ENCODE measurements around the gene HDHD5.

Gene HDHD5

GRCh38 chr22:17106785-17107546 lies 52.1 kb downstream of the HDHD5 start:
- no peak for DNase-seq (ENCODE audit: insufficient read length, low spot score)
- FAIRE-seq = no peak

- DNase-seq (ENCODE audit: insufficient read length, low spot score) (no peak), FAIRE-seq (no peak)
These were observed 52.8 kb downstream of the HDHD5 start for GRCh38 chr22:17106161-17106784.

DNA sequence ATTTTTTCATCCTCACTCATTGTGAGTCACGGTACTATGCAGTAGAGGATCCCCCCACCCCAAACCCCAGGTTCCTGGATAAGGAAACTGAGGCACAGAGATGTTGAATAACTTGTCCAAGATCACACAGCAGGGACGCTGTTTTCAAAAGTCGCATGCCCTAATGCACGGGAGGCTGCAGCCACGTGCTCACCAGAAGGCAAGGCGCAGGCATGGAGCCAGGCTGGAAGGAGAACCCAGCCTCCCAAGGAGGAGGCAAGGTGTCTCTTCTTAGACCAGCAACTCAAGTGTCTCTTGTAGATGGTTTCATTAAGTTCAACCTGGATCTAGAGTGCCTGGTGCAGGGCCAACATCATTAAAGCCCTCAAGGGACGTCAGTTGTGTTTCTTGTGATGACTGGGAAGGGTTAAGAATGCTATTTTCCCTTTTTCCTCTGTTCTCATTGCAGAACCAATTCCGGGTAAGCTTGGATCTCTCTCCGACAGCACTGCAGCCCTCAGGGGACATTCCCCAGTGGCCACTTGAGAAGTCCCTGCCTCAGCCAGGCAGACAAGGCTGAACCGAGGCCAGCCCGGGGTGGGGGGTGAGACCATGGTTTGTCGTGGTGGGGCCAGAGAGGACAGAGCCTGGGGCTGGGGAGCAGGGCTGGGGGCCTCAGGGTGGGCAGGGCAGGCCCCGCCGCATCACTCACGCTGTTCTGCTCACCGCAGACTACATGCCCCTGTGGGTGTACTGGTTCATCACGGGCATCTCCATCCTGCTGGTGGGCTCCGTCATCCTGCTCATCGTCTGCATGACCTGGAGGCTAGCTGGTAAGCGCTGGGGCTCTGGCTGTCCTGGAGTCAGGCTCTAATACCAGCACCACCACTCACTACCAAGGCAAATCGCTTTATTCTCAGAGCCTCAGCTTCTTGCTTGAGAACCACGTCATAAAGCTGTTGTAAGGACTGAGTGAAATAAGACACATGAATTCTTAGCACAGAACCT lies 53.6 kb downstream of the HDHD5 start:
- no peak for DNase-seq (ENCODE audit: insufficient read length, low spot score)
- no peak for FAIRE-seq

- FAIRE-seq = no peak
- no peak for DNase-seq (ENCODE audit: insufficient read length, low spot score)
These were observed 54.6 kb downstream of the HDHD5 start for GRCh38 chr22:17104336-17104935.

GRCh38 chr22:17103351-17103750 lies 55.7 kb downstream of the HDHD5 start:
- FAIRE-seq (no peak), DNase-seq (ENCODE audit: insufficient read length, low spot score) (no peak)

DNA sequence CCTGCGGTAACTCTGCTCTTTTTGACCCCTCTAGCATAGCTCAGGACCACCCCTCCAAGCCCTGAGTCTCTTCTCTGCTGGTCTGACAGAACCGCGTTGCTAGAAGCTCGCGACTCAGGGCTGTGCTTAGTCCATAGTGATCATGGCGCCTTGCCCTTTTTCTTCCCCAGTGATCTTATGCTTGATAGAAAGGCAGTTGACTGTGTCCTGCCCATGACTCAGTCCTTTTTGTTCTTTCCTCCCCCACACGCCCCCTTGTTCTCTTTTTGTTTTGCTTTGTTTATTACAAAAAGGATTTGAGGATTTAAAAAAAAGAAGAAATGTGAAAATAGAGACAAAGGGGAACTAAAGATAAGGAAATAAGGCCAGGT lies 56.8 kb downstream of the HDHD5 start:
- DNase-seq (ENCODE audit: insufficient read length, low spot score) = no peak
- no peak for FAIRE-seq

DNA sequence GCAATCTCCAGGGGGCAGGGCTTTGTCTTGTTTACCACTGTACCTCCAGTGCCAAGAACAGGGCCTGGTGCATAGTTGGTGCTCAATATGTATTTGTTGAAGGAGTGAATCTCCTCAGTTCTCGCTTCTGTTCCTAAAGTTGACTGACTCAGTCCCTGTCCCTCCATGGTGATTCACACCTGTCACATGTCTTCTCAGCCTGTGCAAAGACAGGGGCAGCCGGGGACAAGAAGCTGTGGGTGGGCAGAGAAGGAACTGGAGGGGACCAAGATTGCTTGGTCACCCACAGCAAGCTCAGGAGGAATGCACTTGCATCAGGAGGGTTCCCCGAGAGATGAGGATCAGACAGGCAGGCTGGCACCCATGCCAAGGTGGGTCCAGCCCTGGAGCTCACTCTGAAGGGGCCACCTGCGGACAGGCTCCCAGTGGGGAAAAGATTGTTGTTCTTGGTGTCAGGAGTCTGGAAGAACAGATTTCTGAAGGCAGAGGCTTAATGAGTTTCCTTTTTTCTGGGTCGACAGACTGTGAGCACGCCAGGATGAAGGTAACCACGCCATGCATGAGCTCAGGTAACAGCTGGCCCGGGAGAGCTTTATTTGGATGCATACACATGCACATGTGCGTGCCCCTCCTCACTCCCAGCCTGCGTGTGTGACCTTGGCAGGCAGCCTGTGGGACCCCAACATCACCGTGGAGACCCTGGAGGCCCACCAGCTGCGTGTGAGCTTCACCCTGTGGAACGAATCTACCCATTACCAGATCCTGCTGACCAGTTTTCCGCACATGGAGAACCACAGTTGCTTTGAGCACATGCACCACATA lies 57.4 kb downstream of the HDHD5 start:
- no peak for DNase-seq (ENCODE audit: insufficient read length, low spot score)
- FAIRE-seq = no peak

DNA sequence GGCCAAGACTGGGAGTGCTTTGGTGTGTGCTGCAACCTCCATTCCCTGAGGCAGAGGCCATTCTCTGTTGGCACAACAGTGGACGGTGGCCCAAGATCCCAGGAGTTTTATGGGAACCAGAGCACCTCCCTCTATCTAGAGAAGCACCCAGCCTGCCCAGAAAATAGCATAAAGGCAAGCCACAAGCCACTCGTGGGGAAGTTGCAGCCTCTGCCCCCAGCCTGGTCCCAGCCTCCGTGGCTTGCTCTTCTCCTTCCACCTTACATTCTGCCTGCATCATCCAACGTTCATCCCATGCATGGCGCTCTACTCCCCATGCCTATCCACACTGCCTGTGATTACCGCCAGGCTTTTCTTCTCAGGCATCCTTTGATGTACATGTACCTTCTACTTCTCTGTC lies 58.5 kb downstream of the HDHD5 start:
- DNase-seq (ENCODE audit: insufficient read length, low spot score) (no peak), FAIRE-seq (no peak)

DNA sequence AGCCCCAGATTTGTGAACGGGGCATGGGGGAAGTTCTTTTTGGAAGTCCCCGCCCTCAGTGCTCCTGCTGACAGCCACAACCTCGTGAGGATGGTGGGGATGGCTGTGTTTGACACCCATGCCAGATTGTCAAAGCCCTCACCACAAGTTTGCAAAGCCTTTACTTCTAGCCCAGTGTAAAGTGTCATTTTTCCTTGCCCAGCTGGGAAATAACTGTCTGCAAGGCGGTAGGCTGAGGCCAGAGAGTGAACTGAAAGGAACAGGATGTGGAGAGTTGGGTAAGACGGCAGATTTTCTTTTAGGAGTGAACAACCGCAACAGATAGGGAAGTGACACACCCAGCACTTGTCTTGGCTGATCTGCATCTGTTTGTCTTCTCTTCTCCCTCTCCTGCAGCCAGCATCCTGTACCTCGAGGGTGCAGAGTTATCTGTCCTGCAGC lies 60.7 kb downstream of the HDHD5 start:
- FAIRE-seq (peak; percentile 65), DNase-seq (ENCODE audit: insufficient read length, low spot score) (no peak)

GRCh38 chr22:17097701-17098100 lies 61.4 kb downstream of the HDHD5 start:
- FAIRE-seq = no peak

GRCh38 chr22:17097062-17097461 lies 62.0 kb downstream of the HDHD5 start:
- FAIRE-seq (no peak), DNase-seq (ENCODE audit: insufficient read length, low spot score) (no peak)

More at GRCh38 chr22:17097701-17098100, 61.4 kb downstream of the HDHD5 start:
- no peak for DNase-seq (ENCODE audit: insufficient read length, low spot score)

DNA sequence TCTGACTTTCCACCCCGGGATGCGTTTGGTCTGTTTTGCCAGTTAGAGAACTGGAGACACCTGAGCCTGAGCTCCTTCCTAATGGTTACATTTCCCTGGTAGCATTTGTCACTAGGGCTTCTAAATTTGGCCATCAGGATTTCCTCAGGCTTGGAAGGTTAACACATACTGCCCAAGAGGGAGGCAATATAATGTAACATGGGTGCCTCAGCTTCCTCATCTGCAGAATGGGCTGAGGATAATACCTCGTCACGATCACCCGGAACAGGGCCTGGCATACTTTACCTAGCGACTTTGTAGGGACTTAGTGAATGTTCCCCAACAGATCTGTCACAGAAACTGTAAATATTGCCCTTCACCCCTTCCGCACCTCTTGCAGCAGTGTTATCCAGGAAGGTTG lies 63.0 kb downstream of the HDHD5 start:
- DNase-seq (ENCODE audit: insufficient read length, low spot score) (no peak), FAIRE-seq (no peak)

- no peak for FAIRE-seq
- DNase-seq (ENCODE audit: insufficient read length, low spot score) = no peak
These were observed 63.5 kb downstream of the HDHD5 start for GRCh38 chr22:17095538-17095937.

DNA sequence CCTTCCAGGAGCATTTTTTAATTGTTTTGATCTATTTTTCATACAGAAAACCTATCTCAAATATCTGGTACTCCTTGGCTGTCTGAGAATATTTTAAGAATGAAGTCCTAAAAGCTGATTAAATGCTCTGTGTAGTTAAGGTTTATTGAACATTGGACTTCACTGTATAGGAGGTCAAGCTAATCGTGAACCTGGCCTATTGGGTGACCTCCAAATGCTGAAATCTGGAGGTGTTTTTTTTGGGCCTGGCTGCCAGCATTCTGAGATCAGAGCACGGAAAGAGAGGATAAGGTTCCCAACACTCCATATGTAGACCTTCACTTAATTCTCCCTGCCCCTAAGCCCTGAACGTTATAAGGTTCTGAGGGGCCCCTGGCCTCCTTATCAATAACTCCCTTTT lies 66.0 kb downstream of the HDHD5 start:
- DNase-seq (ENCODE audit: insufficient read length, low spot score) (no peak), FAIRE-seq (no peak)

- FAIRE-seq = no peak
- no peak for DNase-seq (ENCODE audit: insufficient read length, low spot score)
These were observed 67.2 kb downstream of the HDHD5 start for GRCh38 chr22:17091851-17092250.

DNA sequence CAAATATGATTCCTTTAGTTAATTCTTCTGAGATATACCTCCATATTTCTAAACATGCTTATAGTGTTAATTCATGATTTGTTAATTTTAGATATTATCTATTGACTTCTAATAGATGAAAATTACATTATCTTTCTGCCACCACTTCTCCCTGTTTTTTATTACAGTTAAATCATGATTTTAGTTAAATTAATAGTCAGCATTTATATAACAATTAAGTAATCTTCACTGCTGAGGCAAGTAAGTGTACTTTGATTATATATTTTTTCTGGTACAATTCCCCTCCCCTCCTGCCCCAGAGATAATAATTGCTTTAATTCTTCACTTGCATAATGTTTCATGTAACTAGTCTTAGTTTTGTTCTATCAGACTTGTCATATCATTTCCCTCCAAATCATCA lies 68.5 kb downstream of the HDHD5 start:
- DNase-seq (ENCODE audit: insufficient read length, low spot score) (no peak), FAIRE-seq (no peak)
